Measurements from ENCODE around the gene ZCCHC4.

The ZCCHC4 gene

DNA sequence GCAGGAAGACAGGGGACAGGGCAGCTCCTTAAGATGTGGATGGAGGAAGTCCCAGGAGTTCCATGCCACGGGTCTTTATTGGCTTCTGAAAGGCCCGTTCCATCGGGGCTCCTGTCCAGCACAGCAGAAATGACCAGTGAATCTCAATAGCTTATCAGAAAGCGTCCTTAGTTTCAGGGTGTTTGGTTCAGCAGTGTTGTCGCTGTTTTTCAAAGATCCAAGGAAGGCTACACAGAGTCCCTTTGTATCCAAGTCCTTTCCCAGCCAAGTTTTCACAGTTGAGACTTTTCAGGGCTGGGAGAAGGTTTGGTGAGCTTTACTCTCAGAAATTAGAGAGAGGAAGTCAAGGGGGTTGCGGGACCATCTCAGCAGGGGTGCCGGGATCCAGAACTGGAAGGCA, 5.0 kb upstream of the ZCCHC4 start:
- TF ChIP-seq EZH2 (IDR thresholded peaks at IDR 0.05; ENCODE audit: borderline replicate concordance, low read depth, low read length, severe bottlenecking) = no peak
- no peak for TF ChIP-seq CTCF (IDR thresholded peaks at IDR 0.05; ENCODE audit: borderline replicate concordance, extremely low read depth, low read length, poor library complexity, severe bottlenecking)
- H3K36me3 ChIP-seq (ENCODE audit: insufficient read depth, low read length) = no peaks in the 10 kb centered on the region
- H3K4me1 ChIP-seq (ENCODE audit: insufficient read depth, low read length) = peaks cover 6% of the 10 kb centered on the region
- ATAC-seq (ENCODE audit: insufficient read depth, low read depth) = no peak
- H3K4me3 ChIP-seq (ENCODE audit: low read depth in 1 of 2, low read length in 2 of 2) = no peak overlapping the region
- no peaks in the 10 kb centered on the region for H4K20me1 ChIP-seq (ENCODE audit: insufficient read depth, low read length)
- no peak overlapping the region for H3K27ac ChIP-seq (ENCODE audit: low read length)
- no peak for DNase-seq
- H3K9me3 ChIP-seq (ENCODE audit: insufficient read depth, low read length, severe bottlenecking) = no peaks in the 10 kb centered on the region
- H3K4me2 ChIP-seq (ENCODE audit: insufficient read depth, low read length) = no peak overlapping the region
- H3K27me3 ChIP-seq (ENCODE audit: insufficient read depth, low read length, poor library complexity) = no peaks in the 10 kb centered on the region
- no peaks in the 10 kb centered on the region for H3K79me2 ChIP-seq (ENCODE audit: insufficient read depth, low read length)
- H3K9ac ChIP-seq (ENCODE audit: low read depth, low read length) = no peak overlapping the region
- H2AFZ ChIP-seq (ENCODE audit: low read depth, low read length) = no peak overlapping the region

DNA sequence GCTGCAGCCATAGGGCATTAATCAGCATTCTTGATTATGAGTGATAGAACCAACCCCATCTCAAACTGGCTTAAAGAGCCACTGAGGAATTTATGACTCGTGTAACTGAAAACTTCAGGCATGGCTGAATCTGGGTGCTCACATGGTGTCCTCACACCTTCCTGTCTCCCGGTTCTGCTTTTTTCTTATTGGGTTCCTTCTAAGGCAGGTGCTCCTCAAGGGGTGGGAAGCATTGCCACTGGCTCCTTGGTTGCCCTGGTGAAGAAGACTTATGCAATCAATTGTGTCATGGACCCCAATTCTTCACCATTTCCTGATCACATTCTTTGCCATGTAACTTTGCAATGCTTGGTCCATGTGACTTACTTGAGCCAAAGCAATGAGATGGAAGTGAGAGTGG, 4.3 kb upstream of the ZCCHC4 start:
- Histone ChIP-seq H3K4me2 (ENCODE audit: insufficient read depth, low read length) (no peak overlapping the region), H3K9me3 (ENCODE audit: insufficient read depth, low read length, severe bottlenecking) (no peaks in the 10 kb centered on the region), H3K4me1 (ENCODE audit: insufficient read depth, low read length) (peaks cover 9% of the 10 kb centered on the region), H3K79me2 (ENCODE audit: insufficient read depth, low read length) (peaks cover 7% of the 10 kb centered on the region), H3K27me3 (ENCODE audit: insufficient read depth, low read length, poor library complexity) (no peaks in the 10 kb centered on the region), H4K20me1 (ENCODE audit: insufficient read depth, low read length) (no peaks in the 10 kb centered on the region), H3K36me3 (ENCODE audit: insufficient read depth, low read length) (no peaks in the 10 kb centered on the region), H3K4me3 (ENCODE audit: low read depth in 1 of 2, low read length in 2 of 2) (no peak overlapping the region), H3K9ac (ENCODE audit: low read depth, low read length) (no peak overlapping the region), H3K27ac (ENCODE audit: low read length) (no peak overlapping the region), H2AFZ (ENCODE audit: low read depth, low read length) (no peak overlapping the region)
- ATAC-seq (ENCODE audit: insufficient read depth, low read depth) (no peak), DNase-seq (no peak)
- TF ChIP-seq CTCF (IDR thresholded peaks at IDR 0.05; ENCODE audit: borderline replicate concordance, extremely low read depth, low read length, poor library complexity, severe bottlenecking) = no peak
- no peak for TF ChIP-seq EZH2 (IDR thresholded peaks at IDR 0.05; ENCODE audit: borderline replicate concordance, low read depth, low read length, severe bottlenecking)

- no peaks in the 10 kb centered on the region for H3K36me3 ChIP-seq (ENCODE audit: insufficient read depth, low read length)
- H3K4me2 ChIP-seq (ENCODE audit: insufficient read depth, low read length) = no peak overlapping the region
- no peaks in the 10 kb centered on the region for H4K20me1 ChIP-seq (ENCODE audit: insufficient read depth, low read length)
- no peak overlapping the region for H2AFZ ChIP-seq (ENCODE audit: low read depth, low read length)
- H3K4me3 ChIP-seq (ENCODE audit: low read depth in 1 of 2, low read length in 2 of 2) = no peak overlapping the region
- no peaks in the 10 kb centered on the region for H3K27me3 ChIP-seq (ENCODE audit: insufficient read depth, low read length, poor library complexity)
- ATAC-seq (ENCODE audit: insufficient read depth, low read depth) = no peak
- peaks cover 11% of the 10 kb centered on the region for H3K79me2 ChIP-seq (ENCODE audit: insufficient read depth, low read length)
- TF ChIP-seq CTCF (IDR thresholded peaks at IDR 0.05; ENCODE audit: borderline replicate concordance, extremely low read depth, low read length, poor library complexity, severe bottlenecking) (no peak), EZH2 (IDR thresholded peaks at IDR 0.05; ENCODE audit: borderline replicate concordance, low read depth, low read length, severe bottlenecking) (no peak)
- no peak for DNase-seq
- H3K27ac ChIP-seq (ENCODE audit: low read length) = no peak overlapping the region
- H3K4me1 ChIP-seq (ENCODE audit: insufficient read depth, low read length) = peaks cover 13% of the 10 kb centered on the region
- no peaks in the 10 kb centered on the region for H3K9me3 ChIP-seq (ENCODE audit: insufficient read depth, low read length, severe bottlenecking)
- H3K9ac ChIP-seq (ENCODE audit: low read depth, low read length) = no peak overlapping the region
Measured at GRCh38 chr4:25308761-25309160, 3.8 kb upstream of the ZCCHC4 start.
